GM12878 (cell line): ENCODE measurements around the gene GSTT4. TPM values are rescaled to one million over a fixed set of nuclear protein-coding genes. Genes with fewer than 3 reads are reported as not detected.
A peak's percentile ranks its signal among the peaks of the same experiment; 100 is the strongest.

Experiments
- CBFB ChIP-seq: IDR thresholded peaks from 2 replicates; pipeline ENCODE4 v1.6.1; 2016; ENCODE audit warnings: antibody characterized with exemption, low read depth
- CEBPB ChIP-seq, 2 experiments: fragments of 150-350 bp in 1 of 2; IDR thresholded peaks; 2 replicates each; pipeline ENCODE4 v1.6.1; 2012 to 2014; ENCODE audit warnings: low read depth in 2 of 2, low read length in 2 of 2, borderline replicate concordance in 1 of 2, inconsistent platforms in 1 of 2
- E4F1 ChIP-seq: fragments of 450-650 bp; IDR thresholded peaks from 2 replicates; pipeline ENCODE4 v1.6.1; 2018; ENCODE audit warnings: borderline replicate concordance, mild to moderate bottlenecking; ENCODE audit not compliant: partially characterized antibody
- HCFC1 ChIP-seq: fragments of 150-350 bp; IDR thresholded peaks from 2 replicates; pipeline ENCODE4 v1.6.1; 2014; ENCODE audit warnings: low read length
- HDGF ChIP-seq: fragments of 450-650 bp; IDR thresholded peaks from 2 replicates; pipeline ENCODE4 v1.6.1; 2016; ENCODE audit warnings: antibody characterized with exemption
- SPI1 ChIP-seq: IDR thresholded peaks from 2 replicates; pipeline ENCODE4 v1.6.1; 2011; ENCODE audit warnings: low read depth, mild to moderate bottlenecking, low read length, moderate library complexity, borderline replicate concordance; ENCODE audit not compliant: insufficient read depth
- ZNF24 ChIP-seq: fragments of 450-650 bp; IDR thresholded peaks from 2 replicates; pipeline ENCODE4 v1.6.1; 2017; ENCODE audit warnings: antibody characterized with exemption, mild to moderate bottlenecking
- ZNF687 ChIP-seq: fragments of 450-650 bp; IDR thresholded peaks from 2 replicates; pipeline ENCODE4 v1.6.1; 2017; ENCODE audit warnings: mild to moderate bottlenecking, moderate library complexity
- polyA plus RNA-seq, 11 experiments: library from polyadenylated mRNA; depleted of rRNA in 4 of 11; unstranded in 6 of 11; stranded (reverse) in 5 of 11; fragments of >200 nt; fragmentation: Nextera tagmentation in 4 of 11; fragmentation: Illumina TruSeq in 1 of 11; extraction: Ambion mirVana in 4 of 11; extraction: Trizol in 1 of 11; gene quantifications; 1 replicate in 1 of 11; 2 replicates in 10 of 11; pipeline versions ENCODE4 v1.2.1 to v1.2.3, GENCODE V29; 2011 to 2016; ENCODE audit warnings: inconsistent platforms in 2 of 11, missing spikeins in 2 of 11, low read depth in 1 of 11
- total RNA-seq, 4 experiments: library from RNA; depleted of rRNA in 3 of 4; stranded (reverse); fragments of >200 nt in 3 of 4; fragmentation: Illumina TruSeq in 1 of 4; extraction: Trizol in 1 of 4; gene quantifications; 2 replicates each; pipeline versions ENCODE4 v1.2.1 to v1.2.3, GENCODE V29; 2013 to 2021

GSTT4 gene
- total and polyA plus RNA-seq, 10 of the 15 experiments (the other 5 are each of a cell fraction or from before 2014, with no cell fraction given) = not detected

GRCh38 chr22:24053481-24054226 lies 48.4 kb upstream of the GSTT4 start (continued):
- no peak for TF ChIP-seq CEBPB (IDR thresholded peaks at IDR 0.05; ENCODE audit: borderline replicate concordance in 1 of 2, low read depth in 2 of 2, low read length in 2 of 2)
- no peak for TF ChIP-seq HCFC1
- peak; percentile 56; the same call in 1 of the 2 replicates for TF ChIP-seq ZNF687
- peak; percentile 88 for TF ChIP-seq HDGF
- peak; percentile 91 for TF ChIP-seq SPI1
- 0 out of 2 replicates have a peak, but pooled peaks have one; percentile 43 for TF ChIP-seq ZNF24
- TF ChIP-seq E4F1 = no peak
- TF ChIP-seq CBFB = no peak
